NCI-H2227 (cell line): Measurements from ENCODE around the gene PJA1.

ENCODE experiments used
- DNase-seq: peaks from one replicate; lab custom pipeline; 2025; ENCODE audit not compliant: unreplicated experiment; lab: John Stamatoyannopoulos, UW

PJA1 gene

DNA sequence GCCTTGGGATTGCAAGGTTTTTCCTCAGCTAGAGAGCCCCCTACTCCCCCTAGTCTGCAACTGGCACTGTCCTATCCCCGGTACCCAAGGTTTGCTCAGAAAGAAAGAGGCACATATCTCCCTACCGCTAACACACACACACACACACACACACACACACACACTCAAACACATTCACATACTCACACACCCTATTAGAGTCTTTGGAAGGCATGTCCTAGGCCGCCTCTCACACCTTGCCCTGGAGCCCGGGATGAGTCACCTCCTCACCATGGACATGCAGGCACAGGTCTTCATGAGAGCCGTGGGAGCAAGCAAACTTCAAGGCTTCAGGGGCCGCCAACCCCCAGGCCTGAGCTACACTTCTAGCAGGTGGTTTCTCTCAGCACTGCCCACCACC is 49.2 kb downstream of the PJA1 start:
- no peak for DNase-seq

DNA sequence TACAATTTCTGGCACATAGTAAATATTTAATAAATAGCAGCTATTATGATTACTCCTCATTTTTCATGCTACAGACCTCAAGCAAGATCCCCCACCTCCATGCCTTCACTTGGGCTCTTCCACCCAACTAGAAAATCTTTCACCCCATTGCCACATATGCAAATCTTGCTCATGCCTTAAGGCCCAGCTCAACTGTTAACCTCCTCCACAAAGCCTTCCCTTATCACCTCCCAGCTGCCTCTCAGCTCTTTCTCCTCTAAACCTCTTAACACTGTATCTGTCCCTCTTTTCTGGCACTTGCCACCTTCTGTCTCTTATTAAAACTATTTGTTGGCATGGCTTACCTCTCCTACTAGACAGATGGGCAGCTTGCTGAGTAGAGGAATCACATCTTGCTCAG is 51.5 kb downstream of the PJA1 start:
- no peak for DNase-seq
